RPMI8226 (cell line): ENCODE data around the gene ZNF223.

Source experiments
- DNase-seq: peaks from one replicate; pipeline ENCODE4 v3.0.0-alpha.2; 2015

Gene ZNF223

DNA sequence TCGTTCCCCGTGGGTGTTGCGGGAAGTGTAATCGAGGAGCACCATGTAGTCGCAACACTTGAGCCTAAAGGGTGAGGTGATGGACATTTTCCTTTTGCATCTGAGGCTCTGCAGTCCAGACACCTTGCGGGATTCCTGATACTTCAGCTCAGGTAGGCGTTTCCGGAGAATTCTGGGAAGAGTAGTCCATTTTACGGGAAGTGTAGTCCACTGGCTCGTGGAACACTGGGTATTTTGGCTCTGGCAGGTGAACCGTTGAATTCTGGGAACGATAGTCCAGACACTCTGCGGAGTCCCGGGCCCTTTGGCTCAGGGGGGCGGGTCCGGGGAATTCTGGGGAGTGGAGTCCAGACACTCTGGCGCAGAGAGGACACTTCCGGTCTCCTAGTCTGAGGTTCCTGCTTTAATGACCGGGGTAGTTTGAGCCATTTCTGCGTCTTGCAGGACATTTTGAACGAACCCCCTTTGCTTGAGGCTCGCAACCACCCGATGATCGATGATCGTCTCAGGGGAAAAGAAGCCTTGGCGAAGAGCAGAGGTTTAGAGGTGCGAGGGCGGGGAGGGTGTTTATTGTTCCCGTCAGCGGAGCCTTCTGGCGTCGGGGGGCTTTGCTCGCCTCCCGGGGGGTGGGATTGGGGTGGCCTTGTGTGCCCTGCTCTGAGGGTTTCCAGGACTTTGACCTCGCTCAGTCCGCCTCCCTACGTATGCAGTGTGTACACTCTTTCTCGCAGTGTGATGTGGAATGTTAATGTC is at the start of gene ZNF223:
Gene ZNF223 (plus strand): TSS at position 387 of the 753 bp plus-strand sequence. CDS start 3,141 bp downstream, outside the sequence.
- peak; percentile 72 for DNase-seq

DNA sequence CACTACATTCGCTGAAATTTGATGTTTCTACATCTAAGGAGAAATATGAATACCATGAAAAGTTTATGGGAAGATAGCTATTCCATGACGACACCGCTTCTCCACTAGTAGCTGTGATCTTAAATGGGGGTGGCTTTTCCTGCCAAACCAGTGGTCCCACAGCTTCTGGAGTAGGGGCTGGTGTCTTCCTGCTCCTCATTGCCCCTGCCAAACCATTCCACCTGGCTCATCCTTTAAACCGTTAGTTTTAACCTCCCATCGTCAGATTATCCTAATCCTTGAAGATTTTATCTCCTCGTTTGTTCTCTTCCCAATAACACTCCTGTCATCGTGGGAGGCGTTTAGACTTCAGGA is 49.6 kb upstream of the ZNF223 start:
- DNase-seq: no peak

- DNase-seq: peak; percentile 91
Measured at GRCh38 chr19:44002566-44003460, 49.0 kb upstream of the ZNF223 start, which contains the start of gene ZNF230. ZNF230 (plus strand) TSS chr19:44002957; CDS start chr19:44007079, 4,122 bp downstream.

- DNase-seq: peak; percentile 3
Measured at GRCh38 chr19:44003461-44004009, 48.3 kb upstream of the ZNF223 start.

- no peak for DNase-seq
Measured at GRCh38 chr19:44005973-44006372, 45.9 kb upstream of the ZNF223 start.

- no peak for DNase-seq
Measured at GRCh38 chr19:44007473-44007872, 44.4 kb upstream of the ZNF223 start.

- no peak for DNase-seq
Measured at GRCh38 chr19:44010468-44010867, 41.4 kb upstream of the ZNF223 start.

GRCh38 chr19:44019498-44019897 is 32.3 kb upstream of the ZNF223 start:
- DNase-seq: no peak

DNA sequence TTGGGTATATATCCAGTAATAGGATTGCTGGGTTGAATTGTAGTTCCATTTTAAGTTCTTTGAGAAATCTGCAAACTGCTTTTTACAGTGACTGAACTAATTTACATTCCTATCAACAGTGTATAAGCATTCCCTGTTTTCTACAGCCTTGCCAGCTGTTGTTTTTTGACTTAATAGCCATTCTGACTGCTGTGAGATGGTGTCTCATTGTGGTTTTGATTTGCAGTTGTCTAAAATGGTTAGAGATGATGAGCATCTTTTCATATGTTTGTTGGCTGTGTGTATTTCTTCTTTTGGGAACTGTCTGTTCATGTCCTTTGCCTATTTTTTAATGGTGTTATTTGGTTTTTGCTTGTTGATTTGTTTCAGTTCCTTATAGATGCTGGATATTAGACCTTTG is 30.6 kb upstream of the ZNF223 start:
- no peak for DNase-seq

DNA sequence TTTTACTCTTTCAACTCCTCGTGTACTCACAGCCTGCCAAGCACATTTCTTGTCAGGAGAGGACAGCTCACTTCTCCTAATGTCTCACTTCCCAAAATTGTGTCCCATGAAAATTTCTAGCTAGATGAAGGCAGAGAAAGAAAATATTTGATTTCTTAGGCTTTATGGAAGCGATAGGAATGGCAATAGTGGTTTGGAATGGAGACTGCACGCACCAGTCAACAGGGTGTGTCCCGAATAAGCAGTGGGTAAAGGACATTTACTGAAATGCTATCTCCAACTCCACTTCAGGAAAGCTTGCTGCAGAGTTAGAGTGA is 27.0 kb upstream of the ZNF223 start:
- no peak for DNase-seq

- peak; percentile 83 for DNase-seq
Measured at GRCh38 chr19:44025217-44025936, 26.5 kb upstream of the ZNF223 start, which contains the start of gene ZNF222. ZNF222 (plus strand) TSS chr19:44025379; CDS start chr19:44025437, 58 bp downstream.

GRCh38 chr19:44026622-44027021 is 25.2 kb upstream of the ZNF223 start:
- no peak for DNase-seq

GRCh38 chr19:44032001-44032610 is 19.7 kb upstream of the ZNF223 start:
- no peak for DNase-seq

- DNase-seq: no peak
Measured at GRCh38 chr19:44042147-44042546, 9.7 kb upstream of the ZNF223 start.

DNA sequence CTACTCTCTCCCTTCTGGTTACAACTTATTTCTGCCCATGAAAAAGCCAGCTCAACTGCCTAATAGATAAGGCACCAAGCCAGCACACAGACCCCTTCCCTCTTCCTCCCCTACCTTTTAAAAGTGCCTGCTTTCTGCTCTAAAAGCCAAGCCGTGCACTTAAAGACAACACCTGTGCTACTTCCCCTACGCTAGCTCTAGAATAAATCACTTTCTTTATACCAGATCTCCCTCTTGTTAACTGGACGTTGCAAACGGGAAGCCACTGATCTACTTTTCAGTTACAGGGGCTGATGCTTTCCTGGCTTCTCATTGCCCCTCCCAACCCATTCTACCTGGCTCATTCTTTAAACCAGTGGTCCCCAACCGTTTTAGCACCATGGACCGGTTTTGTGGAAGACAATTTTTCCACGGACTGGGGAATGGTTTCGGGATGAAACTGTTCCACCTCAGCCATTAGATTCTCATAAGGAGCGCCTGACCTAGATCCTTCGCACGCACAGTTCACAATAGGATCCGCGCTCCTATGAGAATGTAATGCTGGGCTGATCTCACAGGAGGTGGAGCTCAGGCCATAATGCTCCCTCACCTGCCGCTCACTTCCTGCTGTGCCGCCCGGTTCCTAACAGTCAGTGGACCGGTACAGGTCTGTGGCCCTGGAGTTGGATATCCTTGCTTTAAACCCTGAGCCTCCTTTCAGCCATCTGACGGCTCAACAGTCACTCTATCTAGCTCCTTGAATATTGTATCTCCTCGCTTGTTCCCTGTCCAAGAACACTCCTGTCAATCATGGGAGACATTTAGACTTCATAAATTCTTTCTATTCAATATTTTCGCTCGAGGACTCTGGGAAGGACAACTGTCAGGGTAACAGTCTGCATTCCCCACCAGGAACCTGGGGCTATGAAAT is 841 bp upstream of the ZNF223 start:
- no peak for DNase-seq

DNA sequence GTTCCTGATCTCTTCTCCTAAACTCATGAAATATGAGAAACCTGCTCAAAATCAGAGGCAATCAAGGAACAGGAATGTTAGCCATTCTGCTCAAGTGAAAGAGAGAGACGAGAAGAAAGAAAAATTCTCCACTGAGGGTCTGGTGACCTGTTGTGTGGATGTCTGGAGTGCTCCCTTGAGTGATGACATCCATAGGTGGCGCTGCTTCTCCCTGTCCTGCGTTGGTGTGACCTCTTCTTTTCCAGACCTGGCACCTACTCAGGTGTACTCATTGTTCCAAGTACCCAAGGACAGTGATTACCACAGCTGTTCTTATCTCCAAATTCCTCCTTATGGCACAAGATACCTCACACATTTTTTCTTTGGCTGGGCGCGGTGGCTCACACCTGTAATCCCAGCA is 4.0 kb downstream of the ZNF223 start:
- DNase-seq: no peak

GRCh38 chr19:44059229-44059628 is 7.4 kb downstream of the ZNF223 start:
- no peak for DNase-seq

- DNase-seq: no peak
Measured at GRCh38 chr19:44061038-44061437, 9.2 kb downstream of the ZNF223 start.

GRCh38 chr19:44066305-44066704 is 14.5 kb downstream of the ZNF223 start:
- DNase-seq: no peak

GRCh38 chr19:44069415-44069814 is 17.6 kb downstream of the ZNF223 start:
- no peak for DNase-seq

DNA sequence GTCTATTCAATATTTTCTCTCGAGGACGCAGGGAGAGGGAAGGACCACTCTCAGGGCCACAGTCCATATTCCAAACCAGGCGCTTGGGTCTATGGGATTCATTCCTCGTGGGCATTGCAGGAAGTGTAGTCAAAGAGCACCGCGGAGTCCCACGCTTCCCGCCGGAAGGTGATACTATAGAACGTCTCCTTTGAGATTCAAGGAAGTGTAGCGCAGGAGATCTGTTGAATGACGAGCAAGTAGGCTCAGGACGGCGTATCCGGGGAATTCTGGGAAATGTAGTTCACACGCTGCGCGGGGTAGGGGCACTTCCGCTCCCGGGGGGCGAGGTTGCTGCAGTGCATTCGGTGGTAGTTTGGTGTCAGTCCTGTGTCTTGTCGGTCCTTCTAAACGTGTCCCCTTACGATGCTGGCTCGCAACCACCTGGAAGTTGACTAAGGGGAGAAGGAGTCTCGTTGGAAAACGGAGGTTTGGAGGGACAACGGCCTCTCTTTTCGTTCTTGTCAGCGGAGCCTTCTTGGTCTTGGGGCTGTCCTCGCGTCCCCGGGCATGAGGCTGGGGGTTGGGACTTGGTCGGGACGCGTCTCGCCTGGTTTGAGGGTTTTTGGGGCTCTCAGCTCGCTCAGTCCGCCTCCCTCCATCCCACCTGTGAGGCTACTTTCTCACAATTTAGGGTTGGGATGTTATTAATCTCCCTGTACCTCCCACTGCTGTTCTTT is 20.1 kb downstream of the ZNF223 start, which contains the start of gene ZNF284:
Gene ZNF284 (plus strand): TSS at position 336 of the 719 bp plus-strand sequence. CDS start 4,231 bp downstream, outside the sequence.
- DNase-seq: peak; percentile 78
